ENCODE measurements around the gene SEMA6A.

DNA sequence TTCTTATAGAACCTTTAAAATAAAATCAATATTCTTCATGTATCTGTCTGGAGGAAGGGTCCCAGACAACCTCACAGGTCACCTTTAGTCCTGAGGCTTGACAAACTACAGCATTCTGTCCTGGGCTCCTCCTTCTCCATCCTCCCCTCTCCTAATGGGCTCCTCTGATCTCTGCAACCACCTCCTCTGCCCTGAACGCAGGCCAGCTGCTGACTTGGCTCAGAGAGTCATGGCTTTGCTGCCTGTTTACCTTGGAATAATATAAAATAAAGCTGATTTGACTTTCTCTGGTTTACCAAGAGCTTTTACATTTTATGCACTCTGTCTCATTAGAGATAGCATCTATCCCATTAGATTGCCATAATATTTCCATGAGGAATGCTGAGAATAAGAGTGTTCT, 159.4 kb downstream of the SEMA6A start:
- TF ChIP-seq, protein P1, sequence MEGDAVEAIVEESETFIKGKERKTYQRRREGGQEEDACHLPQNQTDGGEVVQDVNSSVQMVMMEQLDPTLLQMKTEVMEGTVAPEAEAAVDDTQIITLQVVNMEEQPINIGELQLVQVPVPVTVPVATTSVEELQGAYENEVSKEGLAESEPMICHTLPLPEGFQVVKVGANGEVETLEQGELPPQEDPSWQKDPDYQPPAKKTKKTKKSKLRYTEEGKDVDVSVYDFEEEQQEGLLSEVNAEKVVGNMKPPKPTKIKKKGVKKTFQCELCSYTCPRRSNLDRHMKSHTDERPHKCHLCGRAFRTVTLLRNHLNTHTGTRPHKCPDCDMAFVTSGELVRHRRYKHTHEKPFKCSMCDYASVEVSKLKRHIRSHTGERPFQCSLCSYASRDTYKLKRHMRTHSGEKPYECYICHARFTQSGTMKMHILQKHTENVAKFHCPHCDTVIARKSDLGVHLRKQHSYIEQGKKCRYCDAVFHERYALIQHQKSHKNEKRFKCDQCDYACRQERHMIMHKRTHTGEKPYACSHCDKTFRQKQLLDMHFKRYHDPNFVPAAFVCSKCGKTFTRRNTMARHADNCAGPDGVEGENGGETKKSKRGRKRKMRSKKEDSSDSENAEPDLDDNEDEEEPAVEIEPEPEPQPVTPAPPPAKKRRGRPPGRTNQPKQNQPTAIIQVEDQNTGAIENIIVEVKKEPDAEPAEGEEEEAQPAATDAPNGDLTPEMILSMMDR (IDR thresholded peaks at IDR 0.05): no peak
- TF ChIP-seq MXD4 (CRISPR knock-in tag; IDR thresholded peaks at IDR 0.05; ENCODE audit: borderline replicate concordance) (no peak), JUN (CRISPR knock-in tag; IDR thresholded peaks at IDR 0.05) (no peak), TEAD4 (CRISPR knock-in tag; IDR thresholded peaks at IDR 0.05) (no peak), ATF1 (CRISPR knock-in tag; IDR thresholded peaks at IDR 0.05) (no peak), KAT7 (CRISPR knock-in tag; IDR thresholded peaks at IDR 0.05; ENCODE audit: borderline replicate concordance) (no peak), TCF7 (CRISPR knock-in tag; IDR thresholded peaks at IDR 0.05; ENCODE audit: low read depth) (no peak), SP1 (CRISPR knock-in tag; conservative IDR thresholded peaks at IDR 0.05) (no peak)
- TF ChIP-seq, protein P2, sequence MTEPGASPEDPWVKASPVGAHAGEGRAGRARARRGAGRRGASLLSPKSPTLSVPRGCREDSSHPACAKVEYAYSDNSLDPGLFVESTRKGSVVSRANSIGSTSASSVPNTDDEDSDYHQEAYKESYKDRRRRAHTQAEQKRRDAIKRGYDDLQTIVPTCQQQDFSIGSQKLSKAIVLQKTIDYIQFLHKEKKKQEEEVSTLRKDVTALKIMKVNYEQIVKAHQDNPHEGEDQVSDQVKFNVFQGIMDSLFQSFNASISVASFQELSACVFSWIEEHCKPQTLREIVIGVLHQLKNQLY (CRISPR knock-in tag; IDR thresholded peaks at IDR 0.05): no peak
- TF ChIP-seq, protein P3, sequence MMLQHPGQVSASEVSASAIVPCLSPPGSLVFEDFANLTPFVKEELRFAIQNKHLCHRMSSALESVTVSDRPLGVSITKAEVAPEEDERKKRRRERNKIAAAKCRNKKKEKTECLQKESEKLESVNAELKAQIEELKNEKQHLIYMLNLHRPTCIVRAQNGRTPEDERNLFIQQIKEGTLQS (CRISPR knock-in tag; conservative IDR thresholded peaks at IDR 0.05): no peak
- TF ChIP-seq, protein P4, sequence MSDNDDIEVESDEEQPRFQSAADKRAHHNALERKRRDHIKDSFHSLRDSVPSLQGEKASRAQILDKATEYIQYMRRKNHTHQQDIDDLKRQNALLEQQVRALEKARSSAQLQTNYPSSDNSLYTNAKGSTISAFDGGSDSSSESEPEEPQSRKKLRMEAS (CRISPR knock-in tag; IDR thresholded peaks at IDR 0.05): no peak
